GM13976 (cell line): ENCODE measurements around the gene FRMD4A.

Experiments used
- DNase-seq: peaks from one replicate; pipeline ENCODE4 v3.0.0; 2012; ENCODE audit warnings: low spot score
- CTCF ChIP-seq: IDR thresholded peaks from 2 replicates; pipeline ENCODE4 v1.5.1; 2012; ENCODE audit warnings: borderline replicate concordance, mild to moderate bottlenecking; ENCODE audit not compliant: insufficient read depth; ENCODE audit errors: extremely low read depth, missing control alignments, control extremely low read depth
- in situ Hi-C: fragments of 300-500 bp; cut with MboI; formaldehyde crosslinking; loops from one replicate; pipeline ENCODE4 v1.12.0; 2022; ENCODE audit warnings: low sequenced_read_pairs, mixed read lengths, inconsistent platforms; ENCODE audit not compliant: unreplicated experiment

Gene FRMD4A

DNA sequence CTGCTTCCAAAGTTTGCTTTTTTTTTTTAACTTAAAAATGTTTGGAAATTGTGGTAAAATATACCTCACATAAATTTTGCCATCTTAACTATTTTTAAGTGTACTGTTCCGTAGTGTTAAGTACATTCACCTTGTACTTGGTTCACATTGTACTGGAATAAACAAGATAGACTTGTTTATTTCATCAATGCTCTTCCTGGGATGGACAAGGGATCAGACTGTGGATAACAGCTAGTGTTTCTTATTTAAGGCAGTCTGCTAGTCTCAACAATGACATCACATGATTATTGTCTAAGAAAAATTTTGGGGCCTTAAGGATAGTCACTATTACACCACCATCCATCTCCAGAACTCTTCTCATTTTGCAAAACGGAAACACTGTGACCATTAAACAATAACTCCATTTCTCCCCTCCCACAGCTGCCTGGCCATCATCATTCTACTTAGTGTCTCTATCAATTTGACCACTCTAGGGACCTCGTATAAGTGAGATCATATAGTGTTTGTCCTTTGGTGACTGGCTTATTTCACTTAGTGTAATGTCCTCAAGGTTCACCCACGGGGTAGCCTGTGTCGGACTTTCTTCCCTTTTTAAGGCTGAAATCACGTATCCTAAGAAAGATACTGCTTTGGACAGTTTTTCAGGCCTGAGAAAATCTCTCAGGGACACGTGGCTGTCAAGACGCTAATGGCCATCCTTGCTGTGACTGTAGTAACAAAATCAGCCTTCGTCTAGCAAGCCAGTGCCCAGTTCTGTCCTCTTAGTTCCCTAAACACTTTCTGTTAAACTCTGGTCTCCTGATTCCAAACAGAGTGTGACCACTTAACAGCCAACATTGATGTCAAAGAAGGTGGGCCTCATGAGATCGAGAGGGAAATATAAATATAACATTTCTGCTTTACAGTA is 305.2 kb downstream of the FRMD4A start:
- no peak for DNase-seq
- no peak for TF ChIP-seq CTCF
- in situ Hi-C loops: no loop called here

- no peak for DNase-seq
- in situ Hi-C loops: no loop called here
- TF ChIP-seq CTCF: no peak
Observed at GRCh38 chr10:14024329-14025202, 306.2 kb downstream of the FRMD4A start.

GRCh38 chr10:14023673-14024328 is 306.9 kb downstream of the FRMD4A start:
- TF ChIP-seq CTCF: no peak
- in situ Hi-C loops: no loop called here
- no peak for DNase-seq

GRCh38 chr10:14022954-14023672 is 307.6 kb downstream of the FRMD4A start:
- in situ Hi-C loops: no loop called here
- TF ChIP-seq CTCF: no peak
- DNase-seq: no peak

GRCh38 chr10:14022052-14022451 is 308.7 kb downstream of the FRMD4A start:
- in situ Hi-C loops: no loop called here
- no peak for DNase-seq
- TF ChIP-seq CTCF: no peak
